ENCODE results near the gene TAX1BP3.

DNA sequence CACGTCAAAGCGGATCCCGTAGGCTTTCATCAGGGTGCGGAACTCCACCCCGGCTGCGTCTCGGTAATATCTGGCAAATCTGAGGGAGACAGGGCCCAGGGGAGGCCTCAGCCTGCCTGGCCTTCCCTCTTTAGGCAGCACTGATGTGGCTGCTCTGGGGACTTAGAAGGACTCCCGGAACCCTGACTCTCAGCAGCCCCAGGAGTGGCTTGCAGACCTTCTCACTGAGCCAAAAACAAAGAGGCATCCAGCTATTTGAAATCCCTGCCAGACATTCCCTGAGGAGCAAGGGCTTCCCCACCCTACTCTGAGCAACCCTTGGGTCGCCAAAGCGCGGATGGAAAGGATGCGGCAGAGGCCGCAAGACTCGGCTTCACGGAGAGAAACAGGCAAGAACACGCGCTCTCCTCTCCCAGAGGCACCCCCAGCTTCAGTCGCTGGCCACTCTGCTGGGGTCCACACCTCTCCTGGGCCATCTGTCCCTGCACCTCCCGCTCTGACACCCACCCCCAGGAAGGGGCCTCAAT lies 19.7 kb upstream of the TAX1BP3 start:
- TF ChIP-seq, protein P1, sequence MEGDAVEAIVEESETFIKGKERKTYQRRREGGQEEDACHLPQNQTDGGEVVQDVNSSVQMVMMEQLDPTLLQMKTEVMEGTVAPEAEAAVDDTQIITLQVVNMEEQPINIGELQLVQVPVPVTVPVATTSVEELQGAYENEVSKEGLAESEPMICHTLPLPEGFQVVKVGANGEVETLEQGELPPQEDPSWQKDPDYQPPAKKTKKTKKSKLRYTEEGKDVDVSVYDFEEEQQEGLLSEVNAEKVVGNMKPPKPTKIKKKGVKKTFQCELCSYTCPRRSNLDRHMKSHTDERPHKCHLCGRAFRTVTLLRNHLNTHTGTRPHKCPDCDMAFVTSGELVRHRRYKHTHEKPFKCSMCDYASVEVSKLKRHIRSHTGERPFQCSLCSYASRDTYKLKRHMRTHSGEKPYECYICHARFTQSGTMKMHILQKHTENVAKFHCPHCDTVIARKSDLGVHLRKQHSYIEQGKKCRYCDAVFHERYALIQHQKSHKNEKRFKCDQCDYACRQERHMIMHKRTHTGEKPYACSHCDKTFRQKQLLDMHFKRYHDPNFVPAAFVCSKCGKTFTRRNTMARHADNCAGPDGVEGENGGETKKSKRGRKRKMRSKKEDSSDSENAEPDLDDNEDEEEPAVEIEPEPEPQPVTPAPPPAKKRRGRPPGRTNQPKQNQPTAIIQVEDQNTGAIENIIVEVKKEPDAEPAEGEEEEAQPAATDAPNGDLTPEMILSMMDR (IDR thresholded peaks at IDR 0.05), result no peak
- no peak for TF ChIP-seq POLR2A (IDR thresholded peaks at IDR 0.05)

All from adrenal gland (tissue), 5 donors.